Activated naive CD4-positive, alpha-beta T cell treated with anti-CD3 and anti-CD28 coated beads, Interleukin-2, amount 50 U/mL, for 16 hours (primary cell): Measurements from ENCODE around the gene STOML2.

Experiments used
- DNase-seq: peaks from one replicate; pipeline ENCODE4 v3.0.0-alpha.2; 2020

Gene STOML2

GRCh38 chr9:35071814-35072460, 31.0 kb downstream of the STOML2 start:
- DNase-seq = peak; percentile 77

GRCh38 chr9:35070823-35071813, 31.8 kb downstream of the STOML2 start:
- DNase-seq = no peak

- no peak for DNase-seq
Observed at GRCh38 chr9:35069020-35069419, 33.9 kb downstream of the STOML2 start.

GRCh38 chr9:35067056-35067455, 35.9 kb downstream of the STOML2 start:
- DNase-seq = no peak

GRCh38 chr9:35060548-35061207, 42.3 kb downstream of the STOML2 start:
- DNase-seq = no peak

GRCh38 chr9:35059438-35059837, 43.5 kb downstream of the STOML2 start:
- no peak for DNase-seq

- no peak for DNase-seq
Observed at GRCh38 chr9:35057271-35057620, 45.7 kb downstream of the STOML2 start.

GRCh38 chr9:35056571-35057270, 46.2 kb downstream of the STOML2 start:
- no peak for DNase-seq

- DNase-seq = no peak
Observed at GRCh38 chr9:35054871-35055644, 47.9 kb downstream of the STOML2 start.

- no peak for DNase-seq
Observed at GRCh38 chr9:35054185-35054835, 48.6 kb downstream of the STOML2 start.

- DNase-seq = peak; percentile 53
Observed at GRCh38 chr9:35051069-35051967, 51.6 kb downstream of the STOML2 start.
